Tibial nerve (tissue), 3 donors: ENCODE measurements around the gene TBX1.

ENCODE experiments used
- POLR2A ChIP-seq, 2 donors: fragments of 450-650 bp; IDR thresholded peaks; one replicate each; pipeline ENCODE4 v1.6.1; 2017; ENCODE audit warnings: antibody characterized with exemption in 2 of 2, mild to moderate bottlenecking in 2 of 2, moderate library complexity in 2 of 2
- TF ChIP-seq, protein P1 (sequence below), 5 experiments: fragments of 200-600 bp in 3 of 5; fragments of 450-650 bp in 2 of 5; sonication (generic) in 3 of 5; IDR thresholded peaks; one replicate each; pipeline ENCODE4 v1.5.1; 2016 to 2019; ENCODE audit warnings: antibody characterized with exemption in 5 of 5, mild to moderate bottlenecking in 3 of 5, moderate library complexity in 2 of 5

DNA sequence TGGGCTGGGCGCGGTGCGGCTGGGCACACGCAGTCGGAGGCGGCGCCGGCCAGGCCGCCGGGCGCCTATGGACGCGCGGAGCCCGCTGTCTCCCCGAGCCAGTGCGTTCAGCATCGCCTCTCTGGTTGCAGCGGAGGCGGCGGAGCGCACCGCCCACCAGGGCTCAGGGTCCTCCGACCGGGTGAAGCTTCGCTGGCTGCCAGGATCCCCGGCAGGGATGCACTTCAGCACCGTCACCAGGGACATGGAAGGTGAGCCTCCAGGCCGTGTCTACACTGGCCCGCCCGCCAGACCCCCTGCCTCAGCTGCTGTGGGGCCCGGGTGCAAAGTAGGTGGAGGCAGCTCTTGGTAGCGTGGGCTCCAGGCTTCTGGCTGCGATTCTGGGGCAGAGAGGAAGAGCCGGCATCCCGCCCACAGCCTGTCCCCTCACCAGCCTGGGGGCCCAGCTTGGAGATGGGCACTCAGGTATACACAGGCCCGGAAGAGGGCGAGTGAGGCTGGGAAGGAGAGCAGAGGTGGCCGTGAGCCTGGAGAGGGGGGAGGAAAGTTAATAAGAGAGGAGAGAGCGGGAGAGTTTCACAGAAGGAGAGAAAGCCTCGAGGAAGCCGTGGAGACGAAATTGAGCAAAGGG is 1.0 kb upstream of the TBX1 start:
- no peak for TF ChIP-seq POLR2A (IDR thresholded peaks at IDR 0.05)
- TF ChIP-seq, protein P1, sequence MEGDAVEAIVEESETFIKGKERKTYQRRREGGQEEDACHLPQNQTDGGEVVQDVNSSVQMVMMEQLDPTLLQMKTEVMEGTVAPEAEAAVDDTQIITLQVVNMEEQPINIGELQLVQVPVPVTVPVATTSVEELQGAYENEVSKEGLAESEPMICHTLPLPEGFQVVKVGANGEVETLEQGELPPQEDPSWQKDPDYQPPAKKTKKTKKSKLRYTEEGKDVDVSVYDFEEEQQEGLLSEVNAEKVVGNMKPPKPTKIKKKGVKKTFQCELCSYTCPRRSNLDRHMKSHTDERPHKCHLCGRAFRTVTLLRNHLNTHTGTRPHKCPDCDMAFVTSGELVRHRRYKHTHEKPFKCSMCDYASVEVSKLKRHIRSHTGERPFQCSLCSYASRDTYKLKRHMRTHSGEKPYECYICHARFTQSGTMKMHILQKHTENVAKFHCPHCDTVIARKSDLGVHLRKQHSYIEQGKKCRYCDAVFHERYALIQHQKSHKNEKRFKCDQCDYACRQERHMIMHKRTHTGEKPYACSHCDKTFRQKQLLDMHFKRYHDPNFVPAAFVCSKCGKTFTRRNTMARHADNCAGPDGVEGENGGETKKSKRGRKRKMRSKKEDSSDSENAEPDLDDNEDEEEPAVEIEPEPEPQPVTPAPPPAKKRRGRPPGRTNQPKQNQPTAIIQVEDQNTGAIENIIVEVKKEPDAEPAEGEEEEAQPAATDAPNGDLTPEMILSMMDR (IDR thresholded peaks at IDR 0.05): no peak
